IMR-90 (cell line): ENCODE data around the gene BLZF1. TPM values are rescaled to one million over a fixed set of nuclear protein-coding genes. Genes with fewer than 3 reads are reported as not detected.

ENCODE experiments used
- ATAC-seq: fragments of 200-7000 bp; cut with Tn5 transposase; 2 replicates; pipeline ENCODE4 v1.9.1; 2020; ENCODE audit warnings: low read depth, mild to moderate bottlenecking, moderate library complexity
- BruUV-seq: library from RNA; stranded (reverse); fragments of 400-500 nt; replicated peaks from 2 replicates; lab custom pipeline; 2021; lab: Mats Ljungman, UMichigan
- CTCF ChIA-PET: fragments of 300-600 bp; formaldehyde crosslinking; extraction: SDS; loops from one replicate; lab custom pipeline; 2021; ENCODE audit warnings: antibody characterized with exemption; lab: Yijun Ruan, JAX
- POLR2A ChIA-PET: fragments of 300-600 bp; sonication (Branson Sonifier 250); formaldehyde crosslinking; loops from one replicate; lab custom pipeline; 2022; ENCODE audit warnings: antibody characterized with exemption; ENCODE audit not compliant: unreplicated experiment; lab: Charles Lee
- DNase-seq: peaks from one replicate; pipeline ENCODE4 v3.0.0; 2013
- H2AFZ ChIP-seq: replicated peaks from 2 replicates; pipeline ENCODE3; 2013; ENCODE audit warnings: low read length, mild to moderate bottlenecking; ENCODE audit not compliant: poor library complexity
- H2AK5ac ChIP-seq: 2 replicates; pipeline ENCODE4 v1.6.1; 2013; ENCODE audit warnings: low read depth, low read length, inconsistent platforms
- H2AK9ac ChIP-seq: replicated peaks from 2 replicates; pipeline ENCODE3; 2013; ENCODE audit warnings: mild to moderate bottlenecking, low read depth, low read length, moderate library complexity; ENCODE audit not compliant: poor library complexity
- H2BK120ac ChIP-seq: 2 replicates; pipeline ENCODE4 v1.6.1; 2013; ENCODE audit warnings: low read depth, low read length, inconsistent platforms
- H2BK15ac ChIP-seq: 3 replicates; pipeline ENCODE4 v1.6.1; 2013; ENCODE audit warnings: low read depth, low read length, inconsistent platforms
- H2BK20ac ChIP-seq: 2 replicates; pipeline ENCODE4 v1.6.1; 2013; ENCODE audit warnings: low read depth, mild to moderate bottlenecking, inconsistent platforms, low read length, moderate library complexity
- H2BK5ac ChIP-seq: 2 replicates; pipeline ENCODE4 v1.6.1; 2013; ENCODE audit warnings: mild to moderate bottlenecking, low read depth, low read length, inconsistent platforms; ENCODE audit not compliant: poor library complexity, severe bottlenecking
- H3K14ac ChIP-seq: replicated peaks from 2 replicates; pipeline ENCODE4 v1.6.1; 2013; ENCODE audit warnings: low read depth, low read length, inconsistent platforms
- H3K18ac ChIP-seq: 2 replicates; pipeline ENCODE4 v1.6.1; 2013; ENCODE audit warnings: low read depth, low read length, control low read depth
- H3K23ac ChIP-seq: 2 replicates; pipeline ENCODE4 v1.6.1; 2013; ENCODE audit warnings: low read depth, low read length, inconsistent platforms
- H3K27ac ChIP-seq: 2 replicates; pipeline ENCODE4 v1.5.1; 2013; ENCODE audit warnings: mild to moderate bottlenecking, control low read depth, low read length; ENCODE audit not compliant: insufficient read depth
- H3K27me3 ChIP-seq: 2 replicates; pipeline ENCODE4 v1.6.1; 2013; ENCODE audit warnings: low read length; ENCODE audit not compliant: control insufficient read depth, insufficient read depth
- H3K36me3 ChIP-seq: 2 replicates; pipeline ENCODE4 v1.6.1; 2013; ENCODE audit warnings: low read length, mixed read lengths; ENCODE audit not compliant: control insufficient read depth, insufficient read depth
- H3K4ac ChIP-seq: 2 replicates; pipeline ENCODE4 v1.6.1; 2013; ENCODE audit warnings: low read depth, low read length, inconsistent platforms
- H3K4me1 ChIP-seq: 2 replicates; pipeline ENCODE4 v1.6.1; 2013; ENCODE audit warnings: low read length, mixed read lengths; ENCODE audit not compliant: control insufficient read depth, insufficient read depth
- H3K4me2 ChIP-seq: 2 replicates; pipeline ENCODE4 v1.6.1; 2013; ENCODE audit warnings: low read depth, mild to moderate bottlenecking, control low read depth, low read length, moderate library complexity
- H3K4me3 ChIP-seq: 2 replicates; pipeline ENCODE4 v1.5.1; 2013; ENCODE audit warnings: low read depth, mild to moderate bottlenecking, control low read depth, low read length, moderate library complexity; ENCODE audit not compliant: insufficient read depth
- H3K56ac ChIP-seq: 2 replicates; pipeline ENCODE4 v1.6.1; 2013; ENCODE audit warnings: low read length, inconsistent platforms; ENCODE audit not compliant: insufficient read depth; ENCODE audit errors: extremely low read depth
- H3K79me1 ChIP-seq, 2 experiments: 2 replicates each; pipeline ENCODE4 v1.6.1; 2013; ENCODE audit warnings: low read length in 2 of 2, inconsistent platforms in 1 of 2, low read depth in 1 of 2
- H3K9ac ChIP-seq: 2 replicates; pipeline ENCODE4 v1.6.1; 2013; ENCODE audit warnings: low read depth, low read length, control low read depth
- H3K9me1 ChIP-seq: 2 replicates; pipeline ENCODE4 v1.6.1; 2013; ENCODE audit warnings: low read length, inconsistent platforms; ENCODE audit not compliant: insufficient read depth
- H3K9me3 ChIP-seq: 2 replicates; pipeline ENCODE4 v1.6.1; 2013; ENCODE audit warnings: low read length; ENCODE audit not compliant: control insufficient read depth, insufficient read depth
- H4K20me1 ChIP-seq: 2 replicates; pipeline ENCODE4 v1.6.1; 2013; ENCODE audit warnings: low read length, inconsistent platforms; ENCODE audit not compliant: insufficient read depth
- H4K5ac ChIP-seq: 2 replicates; pipeline ENCODE4 v1.6.1; 2013; ENCODE audit warnings: mild to moderate bottlenecking, low read depth, low read length, control low read depth
- H4K8ac ChIP-seq, 2 experiments: 2 replicates each; pipeline ENCODE4 v1.6.1; 2013; ENCODE audit warnings: low read depth in 2 of 2, low read length in 2 of 2, control low read depth in 1 of 2, inconsistent platforms in 1 of 2
- H4K91ac ChIP-seq: 2 replicates; pipeline ENCODE4 v1.6.1; 2013; ENCODE audit warnings: low read depth, low read length, inconsistent platforms; ENCODE audit not compliant: insufficient read depth
- CHD1 ChIP-seq: IDR thresholded peaks from 2 replicates; pipeline ENCODE4 v1.6.1; 2012; ENCODE audit warnings: low read depth, low read length, improper control_type of control experiment
- MAZ ChIP-seq: IDR thresholded peaks from 2 replicates; pipeline ENCODE4 v1.6.1; 2012; ENCODE audit warnings: low read depth, mild to moderate bottlenecking, low read length, improper control_type of control experiment, moderate library complexity, borderline replicate concordance
- MXI1 ChIP-seq: IDR thresholded peaks from 2 replicates; pipeline ENCODE4 v1.6.1; 2012; ENCODE audit warnings: low read depth, mild to moderate bottlenecking, low read length, moderate library complexity, borderline replicate concordance
- RCOR1 ChIP-seq: IDR thresholded peaks from 2 replicates; pipeline ENCODE4 v1.6.1; 2012; ENCODE audit warnings: mild to moderate bottlenecking, low read length, improper control_type of control experiment; ENCODE audit not compliant: insufficient replicate concordance
- USF2 ChIP-seq: fragments of 150-350 bp; IDR thresholded peaks from 2 replicates; pipeline ENCODE4 v1.6.1; 2017; ENCODE audit warnings: mild to moderate bottlenecking, antibody characterized with exemption, low read length, low read depth
- WGBS, 2 experiments: methylation state at CpG; one replicate each; pipeline versions ENCODE4 v1.1.5 to v1.1.7; 2013; ENCODE audit warnings: missing lambda C conversion rate in 2 of 2; ENCODE audit not compliant: insufficient read length in 1 of 2; ENCODE audit errors: extremely low coverage in 2 of 2; 5-methylcytosine and 5-hydroxymethylcytosine counted together
- dilution Hi-C: fragments of 300-500 bp; cut with HindIII; formaldehyde crosslinking; loops from one replicate; pipeline ENCODE4 v1.14.3; 2018; ENCODE audit warnings: low sequenced_read_pairs; ENCODE audit not compliant: unreplicated experiment
- in situ Hi-C: fragments of 300-500 bp; cut with MboI; formaldehyde crosslinking; loops from 3 replicates; pipeline ENCODE4 v1.14.3; 2019; ENCODE audit warnings: low sequenced_read_pairs, inconsistent platforms, mixed read lengths
- intact Hi-C: fragments of 100-400 bp; cut with micrococcal nuclease; formaldehyde crosslinking; loops from 2 replicates; pipeline ENCODE4 v1.10.0; 2022
- polyA plus RNA-seq, 3 experiments: library from polyadenylated mRNA; depleted of rRNA; stranded (reverse); fragments of >200 nt; gene quantifications; 2 replicates each; pipeline ENCODE4 v1.2.3, GENCODE V29; 2012; ENCODE audit warnings: low replicate concordance in 1 of 3
- total RNA-seq: library from RNA; depleted of rRNA; stranded (reverse); fragments of >200 nt; gene quantifications from 2 replicates; pipeline ENCODE4 v1.2.3, GENCODE V29; 2012
- TF ChIP-seq, protein P1 (sequence below): conservative IDR thresholded peaks from 2 replicates; pipeline ENCODE4 v1.5.1; 2012; ENCODE audit warnings: mild to moderate bottlenecking, low read depth, low read length, improper control_type of control experiment

Gene BLZF1
- total and polyA plus RNA-seq, 2 of the 4 experiments (the other 2 are of a cell fraction), result 14.2 to 24.2 TPM

GRCh38 chr1:169426174-169426705 lies 58.2 kb downstream of the BLZF1 start:
- DNase-seq (no peak), ATAC-seq (no peak)
- Histone ChIP-seq H4K91ac (no peak overlapping the region), H3K27me3 (no peaks in the 10 kb centered on the region), H3K4me3 (no peak overlapping the region), H3K36me3 (no peaks in the 10 kb centered on the region), H3K27ac (no peak overlapping the region), H3K9me3 (no peaks in the 10 kb centered on the region), H3K14ac (no peak overlapping the region), H3K4me1 (no peaks in the 10 kb centered on the region), H2BK5ac (no peak overlapping the region), H3K9ac (no peak overlapping the region), H2AK9ac (no peak overlapping the region), H4K8ac (no peak overlapping the region), H2BK15ac (no peak overlapping the region), H2AFZ (no peak overlapping the region), H4K20me1 (no peaks in the 10 kb centered on the region), H3K4ac (no peak overlapping the region), H2AK5ac (no peak overlapping the region), H3K18ac (no peak overlapping the region), H3K23ac (no peak overlapping the region), H3K56ac (no peak overlapping the region), H3K4me2 (no peak overlapping the region), H2BK120ac (no peak overlapping the region), H3K9me1 (no peaks in the 10 kb centered on the region), H4K5ac (no peak overlapping the region), H2BK20ac (no peak overlapping the region), H3K79me1 (no peaks in the 10 kb centered on the region)
- no TSS peak for BruUV-seq
- intact Hi-C loops (no loop called here), in situ Hi-C loops (no loop called here), dilution Hi-C loops (no loop called here)
- POLR2A ChIA-PET, result no interaction called here
- 83% methylated on average over 1 of the region's 6 CpGs; no CpG with 5 or more reads in 1 of the 2 experiments for WGBS, 2 experiments
- no peak for TF ChIP-seq RCOR1
- no peak for TF ChIP-seq USF2
- TF ChIP-seq CHD1, result no peak
- no peak for TF ChIP-seq MAZ
- TF ChIP-seq MXI1, result no peak
- TF ChIP-seq, protein P1, sequence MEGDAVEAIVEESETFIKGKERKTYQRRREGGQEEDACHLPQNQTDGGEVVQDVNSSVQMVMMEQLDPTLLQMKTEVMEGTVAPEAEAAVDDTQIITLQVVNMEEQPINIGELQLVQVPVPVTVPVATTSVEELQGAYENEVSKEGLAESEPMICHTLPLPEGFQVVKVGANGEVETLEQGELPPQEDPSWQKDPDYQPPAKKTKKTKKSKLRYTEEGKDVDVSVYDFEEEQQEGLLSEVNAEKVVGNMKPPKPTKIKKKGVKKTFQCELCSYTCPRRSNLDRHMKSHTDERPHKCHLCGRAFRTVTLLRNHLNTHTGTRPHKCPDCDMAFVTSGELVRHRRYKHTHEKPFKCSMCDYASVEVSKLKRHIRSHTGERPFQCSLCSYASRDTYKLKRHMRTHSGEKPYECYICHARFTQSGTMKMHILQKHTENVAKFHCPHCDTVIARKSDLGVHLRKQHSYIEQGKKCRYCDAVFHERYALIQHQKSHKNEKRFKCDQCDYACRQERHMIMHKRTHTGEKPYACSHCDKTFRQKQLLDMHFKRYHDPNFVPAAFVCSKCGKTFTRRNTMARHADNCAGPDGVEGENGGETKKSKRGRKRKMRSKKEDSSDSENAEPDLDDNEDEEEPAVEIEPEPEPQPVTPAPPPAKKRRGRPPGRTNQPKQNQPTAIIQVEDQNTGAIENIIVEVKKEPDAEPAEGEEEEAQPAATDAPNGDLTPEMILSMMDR, result no peak
- CTCF ChIA-PET, result no interaction called here
